SU-DHL-6 (cell line): ENCODE measurements around the gene SH3RF3.

Experiments
- CTCF ChIP-seq: fragments of 200-600 bp; sonication (generic); IDR thresholded peaks from one replicate; pipeline ENCODE4 v1.5.1; 2017; ENCODE audit warnings: antibody characterized with exemption, mild to moderate bottlenecking, low read length, moderate library complexity; ENCODE audit not compliant: insufficient read depth, poor library complexity, severe bottlenecking
- EZH2phosphoT487 ChIP-seq: fragments of 200-600 bp; sonication (generic), shearing (Covaris generic); conservative IDR thresholded peaks from 2 replicates; pipeline ENCODE4 v1.6.1; 2018; ENCODE audit warnings: mild to moderate bottlenecking, antibody characterized with exemption, low read length, moderate library complexity, mixed read lengths

GRCh38 chr2:109212836-109213563 lies 84.0 kb downstream of the SH3RF3 start:
- TF ChIP-seq CTCF, result no peak
- no peak for TF ChIP-seq EZH2phosphoT487
